ENCODE data around the gene FOXR1. TPM values are rescaled to one million over a fixed set of nuclear protein-coding genes. Genes with fewer than 3 reads are reported as not detected.

FOXR1 gene
- total and polyA plus RNA-seq, 2 of the 8 experiments (the other 6 are each of a cell fraction or from before 2014, with no cell fraction given), result not detected

- TF ChIP-seq RXRA (IDR thresholded peaks at IDR 0.05; ENCODE audit: insufficient read depth, low read depth, low read length), result no peak
- no peak for TF ChIP-seq TEAD4 (IDR thresholded peaks at IDR 0.05; ENCODE audit: low read depth, low read length)
- TF ChIP-seq GTF2F1 (IDR thresholded peaks at IDR 0.05; ENCODE audit: borderline replicate concordance, low read depth, low read length), result no peak
- no peak for TF ChIP-seq CHD2 (IDR thresholded peaks at IDR 0.05; ENCODE audit: low read length)
- TF ChIP-seq KDM4A (IDR thresholded peaks at IDR 0.05; ENCODE audit: low read depth, low read length, severe bottlenecking), result peak; percentile 26
- no peak for TF ChIP-seq BACH1 (IDR thresholded peaks at IDR 0.05; ENCODE audit: low read length)
- peak; percentile 87 for TF ChIP-seq PHF8 (conservative IDR thresholded peaks at IDR 0.05; ENCODE audit: low read depth, low read length)
- TF ChIP-seq SP1 (IDR thresholded peaks at IDR 0.05; ENCODE audit: low read depth, low read length), result 0 out of 2 replicates have a peak, but pooled peaks have one; percentile 7
- TF ChIP-seq POU5F1 (IDR thresholded peaks at IDR 0.05; ENCODE audit: low read depth, low read length), result no peak
Observed at GRCh38 chr11:118997627-118998387, 26.2 kb downstream of the FOXR1 start, which contains the start of gene CENATAC (continued).

Data from H1 (cell line).